Measurements from ENCODE around the gene DTNB.

DNA sequence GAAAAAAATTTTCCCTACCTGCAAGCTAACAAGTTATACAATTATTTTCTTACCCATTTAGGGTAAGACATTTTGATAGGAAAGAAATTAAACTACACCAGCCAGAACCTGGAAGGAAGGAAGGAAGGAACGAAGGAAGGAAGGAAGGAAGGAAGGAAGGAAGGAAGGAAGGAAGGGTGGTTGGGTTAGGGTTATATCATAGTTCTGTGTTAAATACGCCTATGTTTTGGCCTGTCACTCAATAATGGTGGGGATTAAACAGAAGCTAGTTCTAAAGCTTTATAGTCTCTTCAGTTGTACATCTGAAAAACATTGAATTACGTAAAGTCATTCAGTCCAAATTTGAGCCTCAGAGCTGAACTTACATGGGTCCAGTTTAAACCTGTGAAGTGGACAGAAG is 256.7 kb downstream of the DTNB start:
- TF ChIP-seq, protein P1, sequence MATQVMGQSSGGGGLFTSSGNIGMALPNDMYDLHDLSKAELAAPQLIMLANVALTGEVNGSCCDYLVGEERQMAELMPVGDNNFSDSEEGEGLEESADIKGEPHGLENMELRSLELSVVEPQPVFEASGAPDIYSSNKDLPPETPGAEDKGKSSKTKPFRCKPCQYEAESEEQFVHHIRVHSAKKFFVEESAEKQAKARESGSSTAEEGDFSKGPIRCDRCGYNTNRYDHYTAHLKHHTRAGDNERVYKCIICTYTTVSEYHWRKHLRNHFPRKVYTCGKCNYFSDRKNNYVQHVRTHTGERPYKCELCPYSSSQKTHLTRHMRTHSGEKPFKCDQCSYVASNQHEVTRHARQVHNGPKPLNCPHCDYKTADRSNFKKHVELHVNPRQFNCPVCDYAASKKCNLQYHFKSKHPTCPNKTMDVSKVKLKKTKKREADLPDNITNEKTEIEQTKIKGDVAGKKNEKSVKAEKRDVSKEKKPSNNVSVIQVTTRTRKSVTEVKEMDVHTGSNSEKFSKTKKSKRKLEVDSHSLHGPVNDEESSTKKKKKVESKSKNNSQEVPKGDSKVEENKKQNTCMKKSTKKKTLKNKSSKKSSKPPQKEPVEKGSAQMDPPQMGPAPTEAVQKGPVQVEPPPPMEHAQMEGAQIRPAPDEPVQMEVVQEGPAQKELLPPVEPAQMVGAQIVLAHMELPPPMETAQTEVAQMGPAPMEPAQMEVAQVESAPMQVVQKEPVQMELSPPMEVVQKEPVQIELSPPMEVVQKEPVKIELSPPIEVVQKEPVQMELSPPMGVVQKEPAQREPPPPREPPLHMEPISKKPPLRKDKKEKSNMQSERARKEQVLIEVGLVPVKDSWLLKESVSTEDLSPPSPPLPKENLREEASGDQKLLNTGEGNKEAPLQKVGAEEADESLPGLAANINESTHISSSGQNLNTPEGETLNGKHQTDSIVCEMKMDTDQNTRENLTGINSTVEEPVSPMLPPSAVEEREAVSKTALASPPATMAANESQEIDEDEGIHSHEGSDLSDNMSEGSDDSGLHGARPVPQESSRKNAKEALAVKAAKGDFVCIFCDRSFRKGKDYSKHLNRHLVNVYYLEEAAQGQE (IDR thresholded peaks at IDR 0.05; ENCODE audit: low read depth, low read length) = no peak
- no peak for TF ChIP-seq ZNF24 (IDR thresholded peaks at IDR 0.05)
- TF ChIP-seq, protein P2, sequence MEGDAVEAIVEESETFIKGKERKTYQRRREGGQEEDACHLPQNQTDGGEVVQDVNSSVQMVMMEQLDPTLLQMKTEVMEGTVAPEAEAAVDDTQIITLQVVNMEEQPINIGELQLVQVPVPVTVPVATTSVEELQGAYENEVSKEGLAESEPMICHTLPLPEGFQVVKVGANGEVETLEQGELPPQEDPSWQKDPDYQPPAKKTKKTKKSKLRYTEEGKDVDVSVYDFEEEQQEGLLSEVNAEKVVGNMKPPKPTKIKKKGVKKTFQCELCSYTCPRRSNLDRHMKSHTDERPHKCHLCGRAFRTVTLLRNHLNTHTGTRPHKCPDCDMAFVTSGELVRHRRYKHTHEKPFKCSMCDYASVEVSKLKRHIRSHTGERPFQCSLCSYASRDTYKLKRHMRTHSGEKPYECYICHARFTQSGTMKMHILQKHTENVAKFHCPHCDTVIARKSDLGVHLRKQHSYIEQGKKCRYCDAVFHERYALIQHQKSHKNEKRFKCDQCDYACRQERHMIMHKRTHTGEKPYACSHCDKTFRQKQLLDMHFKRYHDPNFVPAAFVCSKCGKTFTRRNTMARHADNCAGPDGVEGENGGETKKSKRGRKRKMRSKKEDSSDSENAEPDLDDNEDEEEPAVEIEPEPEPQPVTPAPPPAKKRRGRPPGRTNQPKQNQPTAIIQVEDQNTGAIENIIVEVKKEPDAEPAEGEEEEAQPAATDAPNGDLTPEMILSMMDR (IDR thresholded peaks at IDR 0.05 in 2 of 3, conservative IDR thresholded peaks at IDR 0.05 in 1 of 3; ENCODE audit: control insufficient read depth in 2 of 3, extremely low read depth in 1 of 3, insufficient read depth in 1 of 3, low read depth in 3 of 3, low read length in 3 of 3) = no peak
- TF ChIP-seq PAX8 (IDR thresholded peaks at IDR 0.05) = no peak
- no peak for TF ChIP-seq NFXL1 (IDR thresholded peaks at IDR 0.05; ENCODE audit: borderline replicate concordance)
- TF ChIP-seq POLR2A (IDR thresholded peaks at IDR 0.05; ENCODE audit: low read depth, low read length) = no peak
- TF ChIP-seq NR2C2 (IDR thresholded peaks at IDR 0.05; ENCODE audit: borderline replicate concordance, control insufficient read depth, insufficient read length, low read depth) = no peak
- no peak for TF ChIP-seq DPF2 (IDR thresholded peaks at IDR 0.05)
- TF ChIP-seq, protein P3, sequence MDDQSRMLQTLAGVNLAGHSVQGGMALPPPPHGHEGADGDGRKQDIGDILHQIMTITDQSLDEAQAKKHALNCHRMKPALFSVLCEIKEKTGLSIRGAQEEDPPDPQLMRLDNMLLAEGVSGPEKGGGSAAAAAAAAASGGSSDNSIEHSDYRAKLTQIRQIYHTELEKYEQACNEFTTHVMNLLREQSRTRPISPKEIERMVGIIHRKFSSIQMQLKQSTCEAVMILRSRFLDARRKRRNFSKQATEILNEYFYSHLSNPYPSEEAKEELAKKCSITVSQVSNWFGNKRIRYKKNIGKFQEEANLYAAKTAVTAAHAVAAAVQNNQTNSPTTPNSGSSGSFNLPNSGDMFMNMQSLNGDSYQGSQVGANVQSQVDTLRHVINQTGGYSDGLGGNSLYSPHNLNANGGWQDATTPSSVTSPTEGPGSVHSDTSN (IDR thresholded peaks at IDR 0.05; ENCODE audit: insufficient replicate concordance, low read depth, low read length) = no peak
- no peak for TF ChIP-seq ZZZ3 (IDR thresholded peaks at IDR 0.05; ENCODE audit: control insufficient read depth, insufficient read length, low read depth)
- TF ChIP-seq LARP7 (IDR thresholded peaks at IDR 0.05) = no peak

Data from GM12878 (cell line).